HS-5 (cell line): Measurements from ENCODE around the gene FAM210B.
"Not testable (repeated sequence)": the region's sequence is repeated elsewhere in the genome, so short reads cannot be mapped to it uniquely, and the experiment has no call there.

ENCODE experiments used
- DNase-seq: peaks from one replicate; pipeline ENCODE4 v3.0.0-alpha.2; 2012; ENCODE audit warnings: low read depth

Gene FAM210B

GRCh38 chr20:56392881-56393482 lies 34.2 kb downstream of the FAM210B start:
- no peak for DNase-seq

- DNase-seq = no peak
Observed at GRCh38 chr20:56393653-56394052, 34.9 kb downstream of the FAM210B start.

- no peak for DNase-seq
Observed at GRCh38 chr20:56395166-56395565, 36.4 kb downstream of the FAM210B start.

- DNase-seq = no peak
Observed at GRCh38 chr20:56400001-56400640, 41.3 kb downstream of the FAM210B start.

GRCh38 chr20:56403465-56403864 lies 44.7 kb downstream of the FAM210B start:
- DNase-seq = no peak

- DNase-seq = not testable (repeated sequence)
Observed at GRCh38 chr20:56405356-56405755, 46.6 kb downstream of the FAM210B start.

GRCh38 chr20:56406910-56407309 lies 48.1 kb downstream of the FAM210B start:
- DNase-seq = no peak

GRCh38 chr20:56409521-56409920 lies 50.7 kb downstream of the FAM210B start:
- no peak for DNase-seq

- no peak for DNase-seq
Observed at GRCh38 chr20:56409956-56410355, 51.2 kb downstream of the FAM210B start.

- not testable (repeated sequence) for DNase-seq
Observed at GRCh38 chr20:56411287-56411686, 52.5 kb downstream of the FAM210B start.

GRCh38 chr20:56411759-56412472 lies 53.1 kb downstream of the FAM210B start, which contains the start of gene CASS4:
TSS of gene CASS4 (plus strand) at chr20:56412260. CDS start at chr20:56412459, 199 bp downstream.
- DNase-seq = no peak

GRCh38 chr20:56412473-56412790 lies 53.7 kb downstream of the FAM210B start:
- no peak for DNase-seq

GRCh38 chr20:56412949-56413348 lies 54.2 kb downstream of the FAM210B start:
- DNase-seq = no peak

GRCh38 chr20:56414842-56415765 lies 56.3 kb downstream of the FAM210B start:
- DNase-seq = no peak

- DNase-seq = no peak
Observed at GRCh38 chr20:56417402-56417801, 58.6 kb downstream of the FAM210B start.

GRCh38 chr20:56417911-56418310 lies 59.1 kb downstream of the FAM210B start:
- DNase-seq = no peak
